Measurements from ENCODE around the gene PRPF31. TPM values are rescaled to one million over a fixed set of nuclear protein-coding genes. Genes with fewer than 3 reads are reported as not detected.
A peak's percentile ranks its signal among the peaks of the same experiment; 100 is the strongest.

Gene PRPF31
- total and polyA plus RNA-seq, 2 of the 13 experiments (the other 11 are each of a cell fraction or from before 2014, with no cell fraction given) = 23.8 to 63.8 TPM

- TF ChIP-seq AKNA (CRISPR knock-in tag; IDR thresholded peaks at IDR 0.05; ENCODE audit: borderline replicate concordance) (no peak), GATAD1 (CRISPR knock-in tag; IDR thresholded peaks at IDR 0.05) (peak; percentile 100), FOXA1 (IDR thresholded peaks at IDR 0.05) (no peak), FOXA1 (CRISPR knock-in tag; IDR thresholded peaks at IDR 0.05) (0 out of 2 replicates have a peak, but pooled peaks have one; percentile 21), AHDC1 (CRISPR knock-in tag; IDR thresholded peaks at IDR 0.05; ENCODE audit: borderline replicate concordance) (no peak; the same call in 1 of the 2 replicates), SAFB2 (CRISPR knock-in tag; IDR thresholded peaks at IDR 0.05; ENCODE audit: borderline replicate concordance, low read depth) (peak; percentile 39; the same call in 1 of the 2 replicates), XBP1 (CRISPR knock-in tag; IDR thresholded peaks at IDR 0.05) (no peak), ZNF17 (CRISPR knock-in tag; IDR thresholded peaks at IDR 0.05) (no peak)
- TF ChIP-seq, protein P1, sequence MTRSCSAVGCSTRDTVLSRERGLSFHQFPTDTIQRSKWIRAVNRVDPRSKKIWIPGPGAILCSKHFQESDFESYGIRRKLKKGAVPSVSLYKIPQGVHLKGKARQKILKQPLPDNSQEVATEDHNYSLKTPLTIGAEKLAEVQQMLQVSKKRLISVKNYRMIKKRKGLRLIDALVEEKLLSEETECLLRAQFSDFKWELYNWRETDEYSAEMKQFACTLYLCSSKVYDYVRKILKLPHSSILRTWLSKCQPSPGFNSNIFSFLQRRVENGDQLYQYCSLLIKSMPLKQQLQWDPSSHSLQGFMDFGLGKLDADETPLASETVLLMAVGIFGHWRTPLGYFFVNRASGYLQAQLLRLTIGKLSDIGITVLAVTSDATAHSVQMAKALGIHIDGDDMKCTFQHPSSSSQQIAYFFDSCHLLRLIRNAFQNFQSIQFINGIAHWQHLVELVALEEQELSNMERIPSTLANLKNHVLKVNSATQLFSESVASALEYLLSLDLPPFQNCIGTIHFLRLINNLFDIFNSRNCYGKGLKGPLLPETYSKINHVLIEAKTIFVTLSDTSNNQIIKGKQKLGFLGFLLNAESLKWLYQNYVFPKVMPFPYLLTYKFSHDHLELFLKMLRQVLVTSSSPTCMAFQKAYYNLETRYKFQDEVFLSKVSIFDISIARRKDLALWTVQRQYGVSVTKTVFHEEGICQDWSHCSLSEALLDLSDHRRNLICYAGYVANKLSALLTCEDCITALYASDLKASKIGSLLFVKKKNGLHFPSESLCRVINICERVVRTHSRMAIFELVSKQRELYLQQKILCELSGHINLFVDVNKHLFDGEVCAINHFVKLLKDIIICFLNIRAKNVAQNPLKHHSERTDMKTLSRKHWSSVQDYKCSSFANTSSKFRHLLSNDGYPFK (CRISPR knock-in tag; IDR thresholded peaks at IDR 0.05; ENCODE audit: borderline replicate concordance) = peak; percentile 97
These were observed at the start of gene PRPF31, which contains the start of gene TFPT (continued) for GRCh38 chr19:54115109-54116063.
